GM23338 (cell line): ENCODE results near the gene FERMT3. TPM values are rescaled to one million over a fixed set of nuclear protein-coding genes. Genes with fewer than 3 reads are reported as not detected.

Experiments
- ATAC-seq: fragments of 200-7000 bp; cut with Tn5 transposase; 3 replicates; pipeline ENCODE4 v1.9.1; 2020
- DNase-seq: peaks from one replicate; pipeline ENCODE4 v3.0.0-alpha.2; 2015; ENCODE audit warnings: low spot score
- H2AFZ ChIP-seq: fragments of 200-600 bp; sonication (generic); 2 replicates; pipeline ENCODE4 v1.8.0; 2016; ENCODE audit warnings: antibody characterized with exemption, mild to moderate bottlenecking, moderate library complexity
- H3F3A ChIP-seq: fragments of 200-600 bp; sonication (generic); replicated peaks from 2 replicates; pipeline ENCODE4 v1.8.0; 2017; ENCODE audit warnings: antibody characterized with exemption, mixed run types, low read depth
- H3K27ac ChIP-seq: fragments of 200-600 bp; sonication (generic); 2 replicates; pipeline ENCODE4 v1.6.1; 2016; ENCODE audit warnings: low read depth
- H3K27me3 ChIP-seq: fragments of 200-600 bp; sonication (generic); 2 replicates; pipeline ENCODE4 v1.8.0; 2016; ENCODE audit warnings: mild to moderate bottlenecking, mixed run types, moderate library complexity; ENCODE audit not compliant: insufficient read depth
- H3K36me3 ChIP-seq: fragments of 200-600 bp; sonication (generic); 2 replicates; pipeline ENCODE4 v1.8.0; 2016; ENCODE audit warnings: mild to moderate bottlenecking; ENCODE audit not compliant: insufficient read depth
- H3K4me1 ChIP-seq: fragments of 200-600 bp; sonication (generic); 2 replicates; pipeline ENCODE4 v1.8.0; 2016; ENCODE audit warnings: mild to moderate bottlenecking, moderate library complexity; ENCODE audit not compliant: insufficient read depth
- H3K4me2 ChIP-seq: fragments of 200-600 bp; sonication (generic); 2 replicates; pipeline ENCODE4 v1.7.1; 2017; ENCODE audit warnings: mixed run types
- H3K4me3 ChIP-seq: fragments of 200-600 bp; sonication (generic); 2 replicates; pipeline ENCODE4 v1.6.1; 2016; ENCODE audit warnings: mixed run types
- H3K79me2 ChIP-seq: fragments of 200-600 bp; sonication (generic); replicated peaks from 2 replicates; pipeline ENCODE4 v1.8.0; 2017; ENCODE audit warnings: mild to moderate bottlenecking; ENCODE audit not compliant: insufficient read depth
- H3K9me2 ChIP-seq: fragments of 200-600 bp; sonication (generic); 2 replicates; pipeline ENCODE4 v1.8.0; 2017; ENCODE audit not compliant: insufficient read depth
- H4K20me1 ChIP-seq: fragments of 200-600 bp; sonication (generic); replicated peaks from 2 replicates; pipeline ENCODE4 v1.8.0; 2017; ENCODE audit warnings: mild to moderate bottlenecking; ENCODE audit not compliant: insufficient read depth
- H3K27ac Mint-ChIP-seq: 2 replicates; pipeline ENCODE4 v1.8.0; 2020; ENCODE audit warnings: inconsistent platforms, mild to moderate bottlenecking, moderate library complexity, mixed read lengths
- H3K27me3 Mint-ChIP-seq: 3 replicates; pipeline ENCODE4 v1.8.0; 2022; ENCODE audit warnings: low read depth, mild to moderate bottlenecking, moderate library complexity, mixed read lengths, inconsistent platforms; ENCODE audit not compliant: insufficient read depth, poor library complexity
- H3K36me3 Mint-ChIP-seq: 3 replicates; pipeline ENCODE4 v1.8.0; 2021; ENCODE audit warnings: low read depth, mild to moderate bottlenecking, inconsistent platforms, moderate library complexity, mixed read lengths
- H3K4me1 Mint-ChIP-seq: 3 replicates; pipeline ENCODE4 v1.8.0; 2020; ENCODE audit warnings: mild to moderate bottlenecking, inconsistent platforms, mixed read lengths
- H3K4me3 Mint-ChIP-seq: 3 replicates; pipeline ENCODE4 v1.8.0; 2021; ENCODE audit warnings: moderate library complexity, mild to moderate bottlenecking, inconsistent platforms, mixed read lengths
- H3K9me3 Mint-ChIP-seq: 3 replicates; pipeline ENCODE4 v1.8.0; 2020; ENCODE audit warnings: moderate library complexity, mild to moderate bottlenecking, inconsistent platforms, mixed read lengths
- CREB1 ChIP-seq: fragments of 250-450 bp; sonication (Bioruptor Pico); IDR thresholded peaks from 2 replicates; pipeline ENCODE4 v1.5.0; 2020; ENCODE audit warnings: low read depth, mild to moderate bottlenecking, moderate library complexity
- ETS1 ChIP-seq: IDR thresholded peaks from 2 replicates; pipeline ENCODE4 v1.6.1; 2016; ENCODE audit warnings: antibody characterized with exemption
- EZH2 ChIP-seq: fragments of 200-600 bp; sonication (generic); IDR thresholded peaks from one replicate; pipeline ENCODE4 v1.8.0; 2017; ENCODE audit warnings: antibody characterized with exemption, mild to moderate bottlenecking, low read depth; ENCODE audit not compliant: unreplicated experiment
- EZH2phosphoT487 ChIP-seq: fragments of 200-600 bp; sonication (generic); IDR thresholded peaks from one replicate; pipeline ENCODE4 v1.8.1; 2018; ENCODE audit warnings: antibody characterized with exemption; ENCODE audit not compliant: unreplicated experiment
- JUNB ChIP-seq: IDR thresholded peaks from one replicate; pipeline ENCODE4 v1.6.1; 2016; ENCODE audit warnings: antibody characterized with exemption; ENCODE audit not compliant: unreplicated experiment
- NANOG ChIP-seq: IDR thresholded peaks from 2 replicates; pipeline ENCODE4 v1.6.1; 2016; ENCODE audit warnings: antibody characterized with exemption, borderline replicate concordance
- POLR2AphosphoS5 ChIP-seq: IDR thresholded peaks from 2 replicates; pipeline ENCODE4 v1.6.1; 2016; ENCODE audit warnings: antibody characterized with exemption, low read depth
- REST ChIP-seq: IDR thresholded peaks from one replicate; pipeline ENCODE4 v1.6.1; 2018; ENCODE audit warnings: antibody characterized with exemption; ENCODE audit not compliant: unreplicated experiment
- STAT1 ChIP-seq: IDR thresholded peaks from one replicate; pipeline ENCODE4 v1.6.1; 2016; ENCODE audit warnings: antibody characterized with exemption; ENCODE audit not compliant: unreplicated experiment
- ZNF114 ChIP-seq: fragments of 250-450 bp; sonication (Bioruptor Pico); IDR thresholded peaks from 2 replicates; pipeline ENCODE4 v1.5.0; 2020; ENCODE audit warnings: mild to moderate bottlenecking, moderate library complexity
- ZNF331 ChIP-seq: fragments of 250-450 bp; sonication (Bioruptor Pico); IDR thresholded peaks from 2 replicates; pipeline ENCODE4 v1.5.0; 2020; ENCODE audit warnings: low read depth, mild to moderate bottlenecking, moderate library complexity
- polyA plus RNA-seq: library from polyadenylated mRNA; unstranded; fragments of >200 nt; fragmentation: Nextera tagmentation; extraction: Ambion mirVana; gene quantifications from 2 replicates; pipeline ENCODE4 v1.2.1, GENCODE V29; 2016
- total RNA-seq: library from RNA; depleted of rRNA; stranded (reverse); fragments of >200 nt; shearing (Covaris generic); gene quantifications from 2 replicates; pipeline ENCODE4 v1.2.3, GENCODE V29; 2014
- TF ChIP-seq, protein P1 (sequence below): fragments of 250-450 bp; sonication (Bioruptor Pico); IDR thresholded peaks from 2 replicates; pipeline ENCODE4 v1.5.0; 2020; ENCODE audit warnings: mild to moderate bottlenecking, moderate library complexity
- TF ChIP-seq, protein P2 (sequence below), 2 experiments: fragments of 200-600 bp in 1 of 2; sonication (generic) in 1 of 2; conservative IDR thresholded peaks; 2 replicates each; pipeline versions ENCODE4 v1.5.1 to v1.6.1; 2016 to 2017; ENCODE audit warnings: antibody characterized with exemption in 2 of 2, low read depth in 2 of 2, mild to moderate bottlenecking in 2 of 2, moderate library complexity in 1 of 2

FERMT3 gene
- total and polyA plus RNA-seq, 2 experiments from 2014 or later, result 1.5 to 1.6 TPM

- Histone ChIP-seq H3K27ac (peak overlapping the region; percentile 96), H3K4me3 (peak overlapping the region; percentile 100; the same call in 1 of the 2 replicates), H3K36me3 (no peaks in the 10 kb centered on the region), H3K4me1 (peaks cover 38% of the 10 kb centered on the region), H3K27me3 (no peaks in the 10 kb centered on the region), H3K9me2 (no peaks in the 10 kb centered on the region), H3K79me2 (peaks cover 36% of the 10 kb centered on the region), H3K4me2 (peak overlapping the region; percentile 100), H2AFZ (no peak overlapping the region), H4K20me1 (no peaks in the 10 kb centered on the region; the same call in none of the 2 replicates), H3F3A (peaks cover 41% of the 10 kb centered on the region)
- Mint-ChIP-seq H3K4me3 (peak overlapping the region; percentile 88), H3K4me1 (peaks cover 40% of the 10 kb centered on the region), H3K27ac (peak overlapping the region; percentile 94), H3K36me3 (peaks cover 8% of the 10 kb centered on the region), H3K27me3 (peaks cover 30% of the 10 kb centered on the region), H3K9me3 (no peaks in the 10 kb centered on the region)
- peak; percentile 68 for DNase-seq
- ATAC-seq, result peak; percentile 9
- TF ChIP-seq STAT1 (no peak), ZNF331 (CRISPR knock-in tag) (no peak), NANOG (no peak), CREB1 (no peak), JUNB (no peak), POLR2AphosphoS5 (no peak; the same call in 1 of the 2 replicates), ETS1 (no peak), EZH2phosphoT487 (no peak), REST (no peak), ZNF114 (CRISPR knock-in tag) (no peak), EZH2 (no peak)
- TF ChIP-seq, protein P1, sequence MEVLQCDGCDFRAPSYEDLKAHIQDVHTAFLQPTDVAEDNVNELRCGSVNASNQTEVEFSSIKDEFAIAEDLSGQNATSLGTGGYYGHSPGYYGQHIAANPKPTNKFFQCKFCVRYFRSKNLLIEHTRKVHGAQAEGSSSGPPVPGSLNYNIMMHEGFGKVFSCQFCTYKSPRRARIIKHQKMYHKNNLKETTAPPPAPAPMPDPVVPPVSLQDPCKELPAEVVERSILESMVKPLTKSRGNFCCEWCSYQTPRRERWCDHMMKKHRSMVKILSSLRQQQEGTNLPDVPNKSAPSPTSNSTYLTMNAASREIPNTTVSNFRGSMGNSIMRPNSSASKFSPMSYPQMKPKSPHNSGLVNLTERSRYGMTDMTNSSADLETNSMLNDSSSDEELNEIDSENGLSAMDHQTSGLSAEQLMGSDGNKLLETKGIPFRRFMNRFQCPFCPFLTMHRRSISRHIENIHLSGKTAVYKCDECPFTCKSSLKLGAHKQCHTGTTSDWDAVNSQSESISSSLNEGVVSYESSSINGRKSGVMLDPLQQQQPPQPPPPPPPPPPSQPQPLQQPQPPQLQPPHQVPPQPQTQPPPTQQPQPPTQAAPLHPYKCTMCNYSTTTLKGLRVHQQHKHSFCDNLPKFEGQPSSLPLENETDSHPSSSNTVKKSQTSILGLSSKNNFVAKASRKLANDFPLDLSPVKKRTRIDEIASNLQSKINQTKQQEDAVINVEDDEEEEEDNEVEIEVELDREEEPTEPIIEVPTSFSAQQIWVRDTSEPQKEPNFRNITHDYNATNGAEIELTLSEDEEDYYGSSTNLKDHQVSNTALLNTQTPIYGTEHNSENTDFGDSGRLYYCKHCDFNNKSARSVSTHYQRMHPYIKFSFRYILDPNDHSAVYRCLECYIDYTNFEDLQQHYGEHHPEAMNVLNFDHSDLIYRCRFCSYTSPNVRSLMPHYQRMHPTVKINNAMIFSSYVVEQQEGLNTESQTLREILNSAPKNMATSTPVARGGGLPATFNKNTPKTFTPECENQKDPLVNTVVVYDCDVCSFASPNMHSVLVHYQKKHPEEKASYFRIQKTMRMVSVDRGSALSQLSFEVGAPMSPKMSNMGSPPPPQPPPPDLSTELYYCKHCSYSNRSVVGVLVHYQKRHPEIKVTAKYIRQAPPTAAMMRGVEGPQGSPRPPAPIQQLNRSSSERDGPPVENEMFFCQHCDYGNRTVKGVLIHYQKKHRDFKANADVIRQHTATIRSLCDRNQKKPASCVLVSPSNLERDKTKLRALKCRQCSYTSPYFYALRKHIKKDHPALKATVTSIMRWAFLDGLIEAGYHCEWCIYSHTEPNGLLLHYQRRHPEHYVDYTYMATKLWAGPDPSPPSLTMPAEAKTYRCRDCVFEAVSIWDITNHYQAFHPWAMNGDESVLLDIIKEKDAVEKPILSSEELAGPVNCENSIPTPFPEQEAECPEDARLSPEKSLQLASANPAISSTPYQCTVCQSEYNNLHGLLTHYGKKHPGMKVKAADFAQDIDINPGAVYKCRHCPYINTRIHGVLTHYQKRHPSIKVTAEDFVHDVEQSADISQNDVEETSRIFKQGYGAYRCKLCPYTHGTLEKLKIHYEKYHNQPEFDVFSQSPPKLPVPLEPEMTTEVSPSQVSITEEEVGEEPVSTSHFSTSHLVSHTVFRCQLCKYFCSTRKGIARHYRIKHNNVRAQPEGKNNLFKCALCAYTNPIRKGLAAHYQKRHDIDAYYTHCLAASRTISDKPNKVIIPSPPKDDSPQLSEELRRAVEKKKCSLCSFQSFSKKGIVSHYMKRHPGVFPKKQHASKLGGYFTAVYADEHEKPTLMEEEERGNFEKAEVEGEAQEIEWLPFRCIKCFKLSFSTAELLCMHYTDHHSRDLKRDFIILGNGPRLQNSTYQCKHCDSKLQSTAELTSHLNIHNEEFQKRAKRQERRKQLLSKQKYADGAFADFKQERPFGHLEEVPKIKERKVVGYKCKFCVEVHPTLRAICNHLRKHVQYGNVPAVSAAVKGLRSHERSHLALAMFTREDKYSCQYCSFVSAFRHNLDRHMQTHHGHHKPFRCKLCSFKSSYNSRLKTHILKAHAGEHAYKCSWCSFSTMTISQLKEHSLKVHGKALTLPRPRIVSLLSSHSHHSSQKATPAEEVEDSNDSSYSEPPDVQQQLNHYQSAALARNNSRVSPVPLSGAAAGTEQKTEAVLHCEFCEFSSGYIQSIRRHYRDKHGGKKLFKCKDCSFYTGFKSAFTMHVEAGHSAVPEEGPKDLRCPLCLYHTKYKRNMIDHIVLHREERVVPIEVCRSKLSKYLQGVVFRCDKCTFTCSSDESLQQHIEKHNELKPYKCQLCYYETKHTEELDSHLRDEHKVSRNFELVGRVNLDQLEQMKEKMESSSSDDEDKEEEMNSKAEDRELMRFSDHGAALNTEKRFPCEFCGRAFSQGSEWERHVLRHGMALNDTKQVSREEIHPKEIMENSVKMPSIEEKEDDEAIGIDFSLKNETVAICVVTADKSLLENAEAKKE, result no peak
- TF ChIP-seq, protein P2, sequence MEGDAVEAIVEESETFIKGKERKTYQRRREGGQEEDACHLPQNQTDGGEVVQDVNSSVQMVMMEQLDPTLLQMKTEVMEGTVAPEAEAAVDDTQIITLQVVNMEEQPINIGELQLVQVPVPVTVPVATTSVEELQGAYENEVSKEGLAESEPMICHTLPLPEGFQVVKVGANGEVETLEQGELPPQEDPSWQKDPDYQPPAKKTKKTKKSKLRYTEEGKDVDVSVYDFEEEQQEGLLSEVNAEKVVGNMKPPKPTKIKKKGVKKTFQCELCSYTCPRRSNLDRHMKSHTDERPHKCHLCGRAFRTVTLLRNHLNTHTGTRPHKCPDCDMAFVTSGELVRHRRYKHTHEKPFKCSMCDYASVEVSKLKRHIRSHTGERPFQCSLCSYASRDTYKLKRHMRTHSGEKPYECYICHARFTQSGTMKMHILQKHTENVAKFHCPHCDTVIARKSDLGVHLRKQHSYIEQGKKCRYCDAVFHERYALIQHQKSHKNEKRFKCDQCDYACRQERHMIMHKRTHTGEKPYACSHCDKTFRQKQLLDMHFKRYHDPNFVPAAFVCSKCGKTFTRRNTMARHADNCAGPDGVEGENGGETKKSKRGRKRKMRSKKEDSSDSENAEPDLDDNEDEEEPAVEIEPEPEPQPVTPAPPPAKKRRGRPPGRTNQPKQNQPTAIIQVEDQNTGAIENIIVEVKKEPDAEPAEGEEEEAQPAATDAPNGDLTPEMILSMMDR (conservative IDR thresholded peaks at IDR 0.05; ENCODE audit: low read depth in 2 of 2), result no peak
Measured at GRCh38 chr11:64248578-64248977, 42.1 kb downstream of the FERMT3 start.
